MM.1S (cell line): ENCODE measurements around the gene CS.

Experiments
- CTCF ChIP-seq: fragments of 300-600 bp; sonication (generic); IDR thresholded peaks from 2 replicates; pipeline ENCODE4 v1.5.1; 2016; ENCODE audit warnings: antibody characterized with exemption, low read length, mixed read lengths
- EZH2 ChIP-seq: fragments of 300-600 bp; sonication (generic); optimal IDR thresholded peaks from 2 replicates; pipeline ENCODE3; 2017; ENCODE audit warnings: low read depth, mild to moderate bottlenecking, antibody characterized with exemption, low read length, mixed read lengths
- EZH2phosphoT487 ChIP-seq: fragments of 300-600 bp; sonication (generic); IDR thresholded peaks from 2 replicates; pipeline ENCODE4 v1.6.1; 2018; ENCODE audit warnings: antibody characterized with exemption, low read length

- TF ChIP-seq EZH2phosphoT487 (no peak), CTCF (no peak), EZH2 (no peak)
Observed at GRCh38 chr12:56260380-56260779, 39.8 kb downstream of the CS start.
